CD8-positive, alpha-beta memory T cell (primary cell): Measurements from ENCODE around the gene VIL1. TPM values are rescaled to one million over a fixed set of nuclear protein-coding genes. Genes with fewer than 3 reads are reported as not detected.

Experiments used
- CTCF ChIA-PET: fragments of 350-600 bp; sonication (Branson Sonifier 250); formaldehyde crosslinking; loops from one replicate; lab custom pipeline; 2021; ENCODE audit warnings: antibody characterized with exemption; lab: Charles Lee
- POLR2A ChIA-PET: fragments of 350-600 bp; sonication (Branson Sonifier 250); formaldehyde crosslinking; loops from one replicate; lab custom pipeline; 2021; ENCODE audit warnings: antibody characterized with exemption; lab: Charles Lee
- DNase-seq, 5 donors: peaks; one replicate each; pipeline versions ENCODE4 v3.0.0 to v3.0.0-alpha.2; 2020 to 2022; ENCODE audit warnings: mixed read lengths in 1 of 5
- H3K27ac ChIP-seq: one replicate; pipeline ENCODE4 v1.7.0; 2013; ENCODE audit warnings: low read depth, mild to moderate bottlenecking, low read length, moderate library complexity
- H3K27me3 ChIP-seq: 2 replicates; pipeline ENCODE4 v1.7.0; 2013; ENCODE audit warnings: low read length, mild to moderate bottlenecking; ENCODE audit not compliant: insufficient read depth, poor library complexity, severe bottlenecking
- H3K36me3 ChIP-seq: 2 replicates; pipeline ENCODE4 v1.7.0; 2013; ENCODE audit warnings: mild to moderate bottlenecking, low read length, moderate library complexity; ENCODE audit not compliant: insufficient read depth
- H3K4me1 ChIP-seq: 2 replicates; pipeline ENCODE4 v1.7.0; 2013; ENCODE audit warnings: mild to moderate bottlenecking, low read length, moderate library complexity; ENCODE audit not compliant: insufficient read depth
- H3K4me3 ChIP-seq: 2 replicates; pipeline ENCODE4 v1.7.0; 2013; ENCODE audit warnings: mild to moderate bottlenecking, low read length
- H3K9me3 ChIP-seq: 2 replicates; pipeline ENCODE4 v1.7.0; 2013; ENCODE audit warnings: mild to moderate bottlenecking, low read length
- H3K27ac Mint-ChIP-seq, 8 donors: one replicate each; pipeline ENCODE4 v1.8.0; 2020 to 2021; ENCODE audit warnings: mixed read lengths in 8 of 8, mild to moderate bottlenecking in 6 of 8, inconsistent platforms in 3 of 8, moderate library complexity in 3 of 8
- H3K27me3 Mint-ChIP-seq, 2 donors: one replicate each; pipeline ENCODE4 v1.8.0; 2020 to 2021; ENCODE audit warnings: mixed read lengths in 2 of 2, mild to moderate bottlenecking in 1 of 2, moderate library complexity in 1 of 2
- H3K36me3 Mint-ChIP-seq, 3 donors: one replicate each; pipeline ENCODE4 v1.8.0; 2020 to 2021; ENCODE audit warnings: mixed read lengths in 3 of 3, inconsistent platforms in 1 of 3, mild to moderate bottlenecking in 1 of 3
- H3K4me1 Mint-ChIP-seq, 3 donors: one replicate each; pipeline ENCODE4 v1.8.0; 2020 to 2021; ENCODE audit warnings: mixed read lengths in 3 of 3, inconsistent platforms in 1 of 3, mild to moderate bottlenecking in 1 of 3
- H3K4me3 Mint-ChIP-seq, 7 donors: one replicate each; pipeline ENCODE4 v1.8.0; 2020 to 2021; ENCODE audit warnings: mixed read lengths in 7 of 7, mild to moderate bottlenecking in 6 of 7, moderate library complexity in 4 of 7, inconsistent platforms in 2 of 7
- H3K9me3 Mint-ChIP-seq, 5 donors: one replicate each; pipeline ENCODE4 v1.8.0; 2020 to 2022; ENCODE audit warnings: mixed read lengths in 5 of 5, mild to moderate bottlenecking in 3 of 5, moderate library complexity in 2 of 5, inconsistent platforms in 1 of 5
- polyA plus RNA-seq: library from polyadenylated mRNA; unstranded; fragments of 300-500 nt; fragmentation: Illumina TruSeq; gene quantifications from one replicate; pipeline ENCODE4 v1.2.3, GENCODE V29; 2021
- total RNA-seq, 2 experiments: library from RNA; stranded (reverse); gene quantifications; one replicate each; pipeline ENCODE4 v1.2.3, GENCODE V29; 2021

VIL1 gene
- total and polyA plus RNA-seq, 3 experiments from 2014 or later, result not detected

DNA sequence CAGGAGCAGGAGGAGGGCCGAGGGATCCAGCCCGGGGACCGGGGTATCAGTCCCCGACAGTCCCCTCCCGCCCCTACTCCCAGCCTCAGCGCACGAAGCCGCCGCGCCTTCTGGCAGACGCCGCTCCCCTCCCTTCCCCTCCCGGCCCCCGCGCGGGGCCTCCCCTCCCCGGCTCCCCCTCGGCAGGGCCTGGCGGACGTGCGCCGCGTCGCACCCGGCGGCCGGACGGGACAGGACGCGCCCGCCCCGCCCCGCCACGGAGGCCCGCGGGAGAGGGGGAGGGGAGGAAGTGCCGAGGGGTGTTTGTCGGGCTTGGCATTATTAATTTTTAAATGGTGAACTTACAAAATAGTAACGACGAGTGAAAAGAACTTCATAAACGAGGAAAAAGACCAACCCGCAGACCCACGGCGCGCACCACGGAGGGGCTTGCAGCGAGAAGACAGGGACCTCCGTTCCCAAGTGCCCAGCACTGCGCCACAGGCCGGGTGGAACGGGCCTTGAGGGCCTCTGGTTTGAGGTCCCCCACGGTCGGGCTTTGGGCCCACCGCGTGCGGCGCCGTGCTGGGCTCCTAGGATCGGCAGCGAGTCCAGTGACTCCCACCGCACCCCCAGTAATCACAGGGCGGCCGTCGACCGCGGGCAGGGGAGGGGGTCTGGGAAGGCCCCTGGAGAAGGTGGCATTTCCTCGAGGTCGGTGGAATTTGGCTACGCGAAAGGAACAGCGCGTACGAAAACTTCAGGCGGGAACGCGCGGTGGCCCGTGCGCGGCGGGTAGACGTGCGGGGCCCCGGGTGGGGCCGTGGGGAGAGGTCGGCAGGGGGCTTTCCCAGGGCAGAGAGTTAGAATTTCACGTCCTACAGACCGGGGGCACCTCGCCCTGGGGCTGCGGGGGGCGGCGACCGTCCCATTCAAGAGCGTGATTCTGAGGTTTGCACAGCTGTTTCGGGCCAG is 20.2 kb upstream of the VIL1 start:
- ChIA-PET CTCF (interaction anchor here (0.8 to 1.6 kb wide), 2 partner anchors 42 to 112 kb away, joined by 3 to 4 read pairs; partner anchors contain the start of gene CATIP), POLR2A (interaction anchor here (1.1 to 2.8 kb wide), 2 partner anchors 97 to 128 kb away, joined by 3 to 17 read pairs; partner anchors contain the start of genes AAMP and PNKD)
- peak overlapping the region; percentile 92 for H3K27ac ChIP-seq
- peak overlapping the region; percentile 90 to 98 (median 93) for H3K4me3 Mint-ChIP-seq
- peaks cover 5% of the 10 kb centered on the region for H3K36me3 ChIP-seq
- H3K4me3 ChIP-seq, result peak overlapping the region; percentile 93
- DNase-seq, result peak; percentile 55 to 82 (median 60)
- no peaks in the 10 kb centered on the region for H3K9me3 Mint-ChIP-seq
- H3K27me3 Mint-ChIP-seq, result peaks cover 0 to 9% of the 10 kb centered on the region in 2 donors
- H3K4me1 Mint-ChIP-seq, result peaks cover 54 to 73% (median 54%) of the 10 kb centered on the region in 3 donors
- H3K36me3 Mint-ChIP-seq, result peaks cover 0 to 36% (median 0%) of the 10 kb centered on the region in 3 donors
- peak overlapping the region; percentile 91 to 100 (median 98) for H3K27ac Mint-ChIP-seq
- peaks cover 51% of the 10 kb centered on the region for H3K4me1 ChIP-seq
- H3K9me3 ChIP-seq, result no peaks in the 10 kb centered on the region
- H3K27me3 ChIP-seq, result no peaks in the 10 kb centered on the region

- H3K27ac ChIP-seq, result peak within 1 kb of the TSS; percentile 92
- peaks cover 10% of the 10 kb centered on the region for H3K36me3 ChIP-seq
- peaks cover 52 to 73% (median 53%) of the 10 kb centered on the region in 3 donors for H3K4me1 Mint-ChIP-seq
- peak within 1 kb of the TSS; percentile 89 to 100 (median 95) for H3K27ac Mint-ChIP-seq
- peaks cover 42% of the 10 kb centered on the region for H3K4me1 ChIP-seq
- no peaks in the 10 kb centered on the region for H3K9me3 ChIP-seq
- H3K27me3 ChIP-seq, result no peaks in the 10 kb centered on the region
- H3K36me3 Mint-ChIP-seq, result peaks cover 0 to 44% (median under 1%) of the 10 kb centered on the region in 3 donors
- peak within 1 kb of the TSS; percentile 92 to 99 (median 93) for H3K4me3 Mint-ChIP-seq
- DNase-seq, result peak; percentile 88 to 94 (median 91)
- POLR2A ChIA-PET, result interaction anchor here (1.1 kb wide), 1 partner anchor 98 kb away, joined by 3 read pairs; no protein-coding TSS in a partner anchor
- CTCF ChIA-PET, result interaction anchor here (0.8 to 2.9 kb wide), 2 partner anchors 108 to 113 kb away, joined by 3 to 16 read pairs; partner anchors contain the start of gene TMBIM1
- peaks cover 0 to 7% of the 10 kb centered on the region in 2 donors for H3K27me3 Mint-ChIP-seq
- no peaks in the 10 kb centered on the region for H3K9me3 Mint-ChIP-seq
- H3K4me3 ChIP-seq, result peak within 1 kb of the TSS; percentile 63
Observed at GRCh38 chr2:218399391-218400166, 19.3 kb upstream of the VIL1 start, which contains the start of gene CTDSP1. CTDSP1 (plus strand) TSS chr2:218399868; CDS start chr2:218400091, 223 bp downstream.

GRCh38 chr2:218400167-218400929 is 18.6 kb upstream of the VIL1 start:
- H3K9me3 ChIP-seq, result no peaks in the 10 kb centered on the region
- ChIA-PET CTCF (interaction anchor here (0.9 to 2.9 kb wide), 2 partner anchors 44 to 109 kb away, joined by 3 to 16 read pairs; partner anchors contain the start of genes CATIP and TMBIM1), POLR2A (interaction anchor here (0.6 to 0.7 kb wide), 3 partner anchors 115 to 247 kb away, joined by 3 read pairs; partner anchors contain the start of genes AAMP and PNKD)
- Mint-ChIP-seq H3K9me3 (no peaks in the 10 kb centered on the region), H3K4me3 (peak overlapping the region; percentile 92 to 99 (median 93)), H3K27me3 (peaks cover 0 to 7% of the 10 kb centered on the region in 2 donors), H3K27ac (peak overlapping the region; percentile 70 to 100 (median 93)), H3K36me3 (peaks cover 0 to 50% (median 1%) of the 10 kb centered on the region in 3 donors), H3K4me1 (peaks cover 47 to 73% (median 51%) of the 10 kb centered on the region in 3 donors)
- H3K4me1 ChIP-seq, result peaks cover 39% of the 10 kb centered on the region
- peaks cover 10% of the 10 kb centered on the region for H3K36me3 ChIP-seq
- peak overlapping the region; percentile 67 for H3K27ac ChIP-seq
- no peaks in the 10 kb centered on the region for H3K27me3 ChIP-seq
- peak; percentile 27 to 70 (median 37) for DNase-seq
- peak overlapping the region; percentile 63 for H3K4me3 ChIP-seq

- peak overlapping the region; percentile 55 for H3K4me3 ChIP-seq
- Mint-ChIP-seq H3K27me3 (peaks cover 0 to 7% of the 10 kb centered on the region in 2 donors), H3K4me1 (peaks cover 47 to 74% (median 53%) of the 10 kb centered on the region in 3 donors), H3K4me3 (peak overlapping the region; percentile 71 to 99 (median 93)), H3K27ac (peak overlapping the region in 7 of 8 donors; percentile 24 to 92 (median 70)), H3K36me3 (peaks cover 0 to 54% (median 1%) of the 10 kb centered on the region in 3 donors), H3K9me3 (no peaks in the 10 kb centered on the region)
- H3K9me3 ChIP-seq, result no peaks in the 10 kb centered on the region
- peaks cover 41% of the 10 kb centered on the region for H3K4me1 ChIP-seq
- H3K27me3 ChIP-seq, result no peaks in the 10 kb centered on the region
- peak overlapping the region; percentile 9 for H3K27ac ChIP-seq
- ChIA-PET CTCF (interaction anchor here (0.5 to 2.9 kb wide), 5 partner anchors 13 to 109 kb away, joined by 3 to 16 read pairs (median 3); partner anchors contain the start of genes CATIP and TMBIM1), POLR2A (interaction anchor here (0.6 to 0.7 kb wide), 3 partner anchors 116 to 246 kb away, joined by 3 read pairs; partner anchors contain the start of genes AAMP and PNKD)
- no peak for DNase-seq
- peaks cover 10% of the 10 kb centered on the region for H3K36me3 ChIP-seq
Observed at GRCh38 chr2:218400930-218401881, 17.7 kb upstream of the VIL1 start.

GRCh38 chr2:218401890-218402289 is 17.0 kb upstream of the VIL1 start:
- peaks cover 38% of the 10 kb centered on the region for H3K4me1 ChIP-seq
- Mint-ChIP-seq H3K36me3 (peaks cover 0 to 49% (median 1%) of the 10 kb centered on the region in 3 donors), H3K27ac (peak overlapping the region in 4 of 8 donors; percentile 61 to 88 (median 75))

DNA sequence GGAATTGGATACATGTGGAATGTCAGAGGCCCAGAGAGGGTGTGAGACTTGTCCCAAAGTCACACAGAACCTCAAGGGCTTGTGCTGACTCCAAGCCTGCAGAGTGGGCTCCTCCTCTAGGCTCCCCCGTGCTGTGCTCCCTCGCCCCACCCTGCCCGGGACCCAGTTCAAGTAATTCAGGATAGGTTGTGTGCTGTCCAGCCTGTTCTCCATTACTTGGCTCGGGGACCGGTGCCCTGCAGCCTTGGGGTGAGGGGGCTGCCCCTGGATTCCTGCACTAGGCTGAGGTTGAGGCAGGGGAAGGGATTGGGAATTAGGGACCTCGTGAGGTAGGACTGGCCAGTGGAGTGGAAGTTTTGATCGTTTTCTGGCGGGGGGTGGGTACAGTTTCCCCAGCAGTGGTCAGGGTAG is 16.4 kb upstream of the VIL1 start:
- peak overlapping the region in 2 of 8 donors; percentile 66 to 82 for H3K27ac Mint-ChIP-seq
- H3K4me3 Mint-ChIP-seq, result peak overlapping the region in 4 of 7 donors; percentile 45 to 73 (median 59)
- no peaks in the 10 kb centered on the region for H3K27me3 ChIP-seq
- H3K4me1 ChIP-seq, result peaks cover 38% of the 10 kb centered on the region
- ChIA-PET POLR2A (interaction anchor here (0.5 kb wide), 1 partner anchor 9 kb away, joined by 3 read pairs; no protein-coding TSS in a partner anchor), CTCF (interaction anchor here (0.7 to 2.9 kb wide), 3 partner anchors 46 to 131 kb away, joined by 3 to 16 read pairs (median 5); partner anchors contain the start of genes CATIP and TMBIM1)
- H3K4me3 ChIP-seq, result no peak overlapping the region
- peaks cover 45 to 72% (median 49%) of the 10 kb centered on the region in 3 donors for H3K4me1 Mint-ChIP-seq
- H3K27me3 Mint-ChIP-seq, result peaks cover 0 to 4% of the 10 kb centered on the region in 2 donors
- no peaks in the 10 kb centered on the region for H3K9me3 ChIP-seq
- no peak overlapping the region for H3K27ac ChIP-seq
- DNase-seq, result no peak
- peaks cover 10% of the 10 kb centered on the region for H3K36me3 ChIP-seq
- no peaks in the 10 kb centered on the region for H3K9me3 Mint-ChIP-seq
- H3K36me3 Mint-ChIP-seq, result peaks cover 0 to 48% (median 1%) of the 10 kb centered on the region in 3 donors

More at GRCh38 chr2:218401890-218402289, 17.0 kb upstream of the VIL1 start:
- H3K4me3 ChIP-seq, result no peak overlapping the region
- H3K9me3 Mint-ChIP-seq, result no peaks in the 10 kb centered on the region
- H3K36me3 ChIP-seq, result peaks cover 10% of the 10 kb centered on the region
- ChIA-PET CTCF (interaction anchor here (1.1 to 2.9 kb wide), 3 partner anchors 40 to 110 kb away, joined by 3 to 16 read pairs (median 5); partner anchors contain the start of genes CATIP and TMBIM1), POLR2A (no interaction called here)
- peak overlapping the region; percentile 71 to 99 (median 93) for H3K4me3 Mint-ChIP-seq
- H3K27ac ChIP-seq, result no peak overlapping the region
- no peaks in the 10 kb centered on the region for H3K9me3 ChIP-seq
- peaks cover 0 to 5% of the 10 kb centered on the region in 2 donors for H3K27me3 Mint-ChIP-seq
- peaks cover 45 to 72% (median 50%) of the 10 kb centered on the region in 3 donors for H3K4me1 Mint-ChIP-seq
- DNase-seq, result no peak
- H3K27me3 ChIP-seq, result no peaks in the 10 kb centered on the region
